ENCODE data around the gene INPP5K.
"Not testable (repeated sequence)": the region's sequence is repeated elsewhere in the genome, so short reads cannot be mapped to it uniquely, and the experiment has no call there.

Gene INPP5K

GRCh38 chr17:1516388-1517161, at the start of gene INPP5K:
Gene INPP5K (minus strand): TSS chr17:1516612. CDS start chr17:1516499, 113 bp downstream.
- peak; percentile 88 for DNase-seq

- DNase-seq = no peak
Observed at GRCh38 chr17:1565877-1566276, 49.5 kb upstream of the INPP5K start.

- DNase-seq = no peak
Observed at GRCh38 chr17:1563786-1564613, 47.6 kb upstream of the INPP5K start.

GRCh38 chr17:1563471-1563785, 47.0 kb upstream of the INPP5K start:
- not testable (repeated sequence) for DNase-seq

GRCh38 chr17:1562176-1562643, 45.8 kb upstream of the INPP5K start:
- DNase-seq = no peak

GRCh38 chr17:1561420-1562175, 45.2 kb upstream of the INPP5K start:
- DNase-seq = no peak

GRCh38 chr17:1560858-1561355, 44.5 kb upstream of the INPP5K start:
- no peak for DNase-seq

GRCh38 chr17:1560101-1560857, 43.9 kb upstream of the INPP5K start:
- no peak for DNase-seq

GRCh38 chr17:1559047-1560043, 42.9 kb upstream of the INPP5K start:
- no peak for DNase-seq

GRCh38 chr17:1558401-1558800, 42.0 kb upstream of the INPP5K start:
- DNase-seq = no peak

- DNase-seq = no peak
Observed at GRCh38 chr17:1557355-1558095, 41.1 kb upstream of the INPP5K start.

GRCh38 chr17:1555651-1556471, 39.4 kb upstream of the INPP5K start:
- DNase-seq = no peak

- no peak for DNase-seq
Observed at GRCh38 chr17:1554751-1555540, 38.5 kb upstream of the INPP5K start.

- DNase-seq = no peak
Observed at GRCh38 chr17:1553354-1554266, 37.2 kb upstream of the INPP5K start.

- DNase-seq = no peak
Observed at GRCh38 chr17:1552932-1553331, 36.5 kb upstream of the INPP5K start.

GRCh38 chr17:1551741-1552140, 35.3 kb upstream of the INPP5K start:
- no peak for DNase-seq

GRCh38 chr17:1548032-1548431, 31.6 kb upstream of the INPP5K start:
- no peak for DNase-seq

All from NCI-H446 treated with DMSO at 0.1 percent for 48 hours (cell line).